HG03135 (cell line): ENCODE measurements around the gene TTC7B.

Experiments
- ATAC-seq: cut with Tn5 transposase; IDR thresholded peaks from one replicate; pipeline ENCODE4 v1.9.1; 2021; ENCODE audit warnings: mild to moderate bottlenecking, moderate library complexity; ENCODE audit not compliant: unreplicated experiment

TTC7B gene

DNA sequence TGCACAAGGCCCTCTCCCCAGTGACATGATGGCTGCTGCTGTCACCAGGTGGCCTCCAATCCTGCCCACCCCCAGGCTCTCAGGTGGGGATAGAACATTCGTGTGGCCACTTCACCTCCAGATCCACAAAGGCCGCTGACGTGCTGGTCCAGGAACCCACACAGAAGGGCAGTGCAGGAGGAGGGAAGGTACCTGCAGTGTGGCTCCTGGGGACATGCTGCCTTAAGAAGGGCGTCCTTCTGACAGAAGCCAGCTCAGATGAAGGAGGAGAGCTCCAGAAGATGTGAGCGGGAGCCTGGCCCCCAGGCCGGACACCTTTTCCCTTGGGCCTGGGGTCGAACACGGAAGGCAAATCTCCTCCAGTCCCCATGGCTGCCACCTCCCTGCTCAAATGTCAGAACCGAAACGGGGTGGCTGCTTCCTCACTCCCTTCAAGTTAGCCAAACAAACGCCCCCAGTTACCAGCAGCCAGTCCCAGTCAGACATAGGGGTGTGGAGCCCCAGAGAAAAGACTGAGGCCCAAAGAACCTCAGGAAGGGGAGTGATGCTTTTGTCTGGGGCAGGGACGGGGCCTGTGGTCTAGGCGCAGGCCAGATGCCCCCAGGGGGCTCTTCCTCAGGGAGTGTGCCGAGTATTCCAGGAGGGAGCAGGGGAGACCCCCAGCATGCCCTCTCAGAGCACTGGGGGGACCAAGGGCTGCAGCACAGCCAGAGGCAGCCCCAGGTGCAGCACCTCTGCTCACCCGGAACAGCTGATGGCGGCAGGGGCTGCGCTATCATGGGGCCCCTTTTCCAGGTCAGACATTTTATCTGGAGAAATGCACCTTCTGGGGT, 263.5 kb downstream of the TTC7B start:
- no peak for ATAC-seq

DNA sequence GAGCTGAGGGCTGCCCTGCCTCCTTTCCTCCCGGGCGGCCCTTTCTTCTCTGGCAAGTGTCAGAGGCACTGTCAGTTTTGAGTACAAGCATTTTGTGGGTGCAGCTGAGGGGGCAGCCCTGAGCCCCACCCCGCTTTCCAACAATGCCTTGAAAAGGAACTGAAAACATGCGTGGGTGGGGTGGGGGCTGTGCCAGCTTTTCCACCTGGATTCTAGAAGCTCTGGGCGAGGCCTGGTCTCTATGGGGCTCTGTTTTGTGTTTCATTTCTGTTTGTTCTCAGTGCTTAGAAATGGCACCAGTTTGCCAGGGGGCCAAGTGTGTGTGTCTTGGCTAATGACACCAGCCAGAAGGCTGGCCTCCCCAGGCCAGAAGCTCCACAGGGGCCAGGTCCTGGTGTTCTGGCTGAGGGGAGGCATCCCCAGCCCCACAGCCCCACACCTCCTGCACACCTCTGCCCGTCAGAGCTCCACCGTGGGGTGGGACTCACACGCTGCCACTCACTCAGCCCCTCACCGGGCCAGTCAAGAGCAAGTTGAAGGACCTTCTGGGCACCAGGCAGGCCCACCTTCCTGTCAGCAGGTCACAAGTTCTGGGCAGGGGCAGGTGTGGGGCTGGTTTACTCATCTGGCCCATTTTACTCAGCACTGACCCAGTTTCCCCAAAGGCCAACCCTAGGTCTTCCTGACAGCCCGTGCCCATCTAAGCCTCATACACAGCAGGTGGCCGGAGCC, 264.3 kb downstream of the TTC7B start:
- no peak for ATAC-seq

DNA sequence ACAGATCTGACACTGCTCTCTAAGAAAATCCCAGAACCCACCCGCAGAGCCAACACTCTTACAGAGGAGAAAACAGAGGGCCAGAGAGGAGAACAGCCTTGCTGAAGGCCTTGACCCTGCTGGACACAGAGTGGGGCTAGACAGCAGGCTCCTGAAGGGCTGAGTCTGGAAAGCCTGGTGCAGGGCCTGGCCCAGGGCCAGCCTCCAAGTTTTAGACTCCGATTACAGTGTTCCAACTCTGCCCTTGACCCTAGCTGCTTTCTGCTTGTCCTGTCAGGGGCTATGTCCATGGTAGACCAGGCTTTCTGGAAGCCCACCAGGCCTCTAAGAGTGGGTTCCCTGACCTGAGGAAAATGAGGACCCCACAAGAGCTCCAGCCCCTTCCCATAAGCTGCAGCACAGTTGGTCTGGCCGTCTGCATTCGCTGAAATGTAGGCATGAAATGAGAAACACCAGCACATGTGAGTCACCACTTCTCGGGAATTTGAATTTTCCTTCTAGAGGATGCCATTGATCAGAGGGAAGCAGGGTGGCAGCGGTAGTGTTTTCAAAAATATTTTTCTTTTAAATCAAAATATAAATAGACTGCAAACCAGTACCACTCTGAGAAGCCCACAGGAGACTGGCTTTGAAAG, 265.0 kb downstream of the TTC7B start:
- no peak for ATAC-seq

DNA sequence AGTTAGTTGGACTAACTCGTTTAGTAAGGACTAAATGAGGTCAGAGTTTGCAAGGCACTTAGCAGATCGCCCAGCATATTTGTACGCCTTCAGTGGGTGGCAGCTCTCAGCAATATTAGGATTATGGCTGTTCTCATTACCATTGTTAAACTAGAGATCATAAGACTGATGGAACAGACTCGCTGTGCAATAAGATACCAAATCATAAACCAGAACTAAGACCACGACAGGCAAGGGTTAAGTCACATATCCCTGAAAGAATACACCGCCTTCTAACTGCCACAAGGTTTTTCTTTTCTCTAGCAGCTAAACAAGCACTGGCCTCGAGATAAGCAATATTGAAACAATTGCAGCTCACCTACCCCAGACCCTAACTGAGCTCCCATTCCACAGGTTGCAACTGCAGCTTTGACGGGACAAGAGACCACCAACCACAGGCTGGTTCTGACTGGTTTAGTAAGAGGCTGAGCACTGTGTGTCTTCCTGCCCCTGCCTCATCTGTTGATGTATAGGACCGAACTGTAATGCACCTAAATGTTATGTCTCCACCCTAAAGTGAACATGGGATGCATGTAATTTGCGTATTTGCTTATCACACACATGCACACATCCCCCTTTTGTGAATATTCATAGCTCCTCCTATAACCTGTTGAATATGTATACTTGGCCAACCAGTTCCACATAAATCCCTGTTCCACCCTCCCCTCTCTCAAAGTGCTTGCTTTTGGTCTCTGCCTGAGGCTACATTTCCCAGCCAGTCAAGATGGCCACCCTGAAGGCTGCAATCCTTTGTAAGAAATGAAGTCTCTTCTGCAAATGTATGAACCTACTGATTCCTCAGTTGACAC, 266.2 kb downstream of the TTC7B start:
- no peak for ATAC-seq

DNA sequence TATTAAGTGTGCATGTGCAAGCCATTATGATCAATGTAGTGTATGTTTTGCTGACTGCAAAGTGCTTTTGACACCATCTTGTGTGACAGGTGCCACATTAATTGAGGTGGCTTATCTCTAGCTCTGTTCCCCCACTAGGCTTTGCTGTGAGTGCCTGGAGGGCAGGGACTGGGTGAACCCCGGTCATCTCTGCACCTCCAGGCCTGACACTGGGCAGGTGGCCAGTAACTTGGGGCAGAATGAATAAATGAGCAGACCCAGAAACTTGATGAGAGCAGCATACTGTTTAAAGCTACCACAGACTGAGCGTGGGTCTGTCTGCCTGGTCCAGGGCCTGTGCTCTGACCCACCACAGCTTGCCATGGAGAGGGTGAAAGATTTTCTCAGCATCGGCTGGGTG, 267.8 kb downstream of the TTC7B start:
- no peak for ATAC-seq

DNA sequence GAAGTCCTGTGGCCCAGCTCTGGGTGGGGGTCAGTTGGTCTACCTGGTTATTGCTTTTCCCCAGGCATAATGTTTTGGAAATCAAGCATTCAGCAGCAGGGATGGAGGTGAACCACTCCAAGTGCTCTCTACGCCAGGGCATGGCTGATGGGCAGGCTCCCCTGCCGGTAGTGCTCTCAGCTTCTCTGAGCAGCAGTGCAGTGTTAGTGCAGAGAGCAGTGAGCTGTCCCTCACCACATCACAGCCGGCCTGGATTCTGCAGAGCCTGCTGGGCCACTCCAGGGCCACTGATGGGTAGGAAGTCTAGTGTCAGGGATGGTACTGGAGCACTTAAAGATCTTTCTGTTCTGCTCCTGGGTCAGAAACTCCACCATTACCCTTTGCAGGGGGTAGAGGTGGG, 268.3 kb downstream of the TTC7B start:
- ATAC-seq, result no peak

DNA sequence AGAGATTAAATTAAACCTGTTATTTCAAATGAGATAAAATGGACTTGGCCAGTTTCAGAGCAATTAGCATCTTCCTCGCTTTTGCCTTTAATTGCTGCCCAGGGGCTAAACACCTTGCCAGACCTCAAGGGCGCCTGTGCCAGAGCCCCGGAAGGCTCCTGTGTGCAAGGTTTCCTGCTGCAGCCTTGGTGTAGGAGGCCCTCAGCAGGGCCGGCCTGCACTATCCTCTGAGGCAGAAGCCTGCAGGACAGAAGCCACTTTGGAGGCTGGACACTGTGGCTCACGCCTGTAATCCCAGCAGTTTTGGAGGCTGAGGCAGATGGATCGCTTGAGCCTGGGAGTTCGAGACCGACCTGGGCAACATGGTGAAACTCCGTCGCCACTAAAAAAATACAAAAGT, 269.0 kb downstream of the TTC7B start:
- no peak for ATAC-seq

DNA sequence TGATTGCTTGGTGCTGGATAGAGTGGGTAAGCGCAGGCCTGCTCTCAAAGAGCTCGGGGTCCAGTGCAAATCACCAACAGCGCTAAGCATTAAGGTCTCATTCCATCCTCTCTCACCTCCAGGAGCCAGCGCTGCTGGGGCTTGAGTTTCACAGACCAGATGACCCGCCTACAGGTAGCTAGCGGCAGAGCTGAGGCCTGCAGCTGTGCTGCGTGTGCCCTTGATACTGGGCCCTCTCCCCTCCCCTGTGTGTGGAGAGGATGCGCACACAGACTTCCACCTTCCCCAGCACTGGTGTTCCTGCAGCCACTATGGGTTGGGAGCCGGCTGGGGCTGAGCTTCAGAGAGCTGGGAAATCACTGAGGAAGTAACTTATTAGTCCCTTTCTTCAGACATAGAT, 269.5 kb downstream of the TTC7B start:
- no peak for ATAC-seq

DNA sequence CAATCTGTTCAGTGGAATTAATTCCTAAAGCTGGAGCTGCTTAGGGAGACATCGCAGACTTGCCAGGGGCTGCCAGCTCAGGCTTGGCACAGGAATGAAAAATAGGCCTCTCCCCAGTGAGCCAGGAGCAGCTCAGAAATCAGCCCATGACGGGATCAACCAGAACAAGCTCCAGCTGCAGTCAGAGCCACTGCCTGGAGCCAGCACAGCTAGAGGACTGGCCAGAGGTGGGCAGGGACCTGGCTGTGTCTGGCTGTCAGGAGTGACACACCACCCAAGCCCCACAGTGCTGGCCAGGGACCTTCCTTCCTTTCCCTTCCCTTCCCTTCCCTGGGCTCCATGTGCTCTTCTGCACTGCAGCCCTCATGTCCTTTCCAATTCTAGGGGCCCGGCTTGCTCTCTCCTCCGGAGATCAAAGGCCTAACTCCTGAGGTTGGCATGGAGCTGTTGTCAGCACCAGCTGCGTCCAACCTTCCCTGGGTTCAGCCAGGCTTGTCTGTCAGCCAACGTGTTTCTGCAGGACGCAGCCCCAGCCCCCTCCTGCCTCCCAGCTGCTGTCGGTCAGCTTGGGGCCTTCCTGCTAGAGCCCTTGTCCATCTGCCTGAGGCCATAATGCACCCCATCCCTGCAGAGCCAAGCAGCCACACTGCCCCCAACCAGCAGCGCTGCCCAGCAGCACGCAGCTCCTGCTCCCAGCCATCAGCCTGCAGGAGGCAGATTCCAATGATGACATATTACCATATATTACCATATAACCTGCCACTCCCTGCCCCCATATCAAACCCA, 270.1 kb downstream of the TTC7B start:
- no peak for ATAC-seq

DNA sequence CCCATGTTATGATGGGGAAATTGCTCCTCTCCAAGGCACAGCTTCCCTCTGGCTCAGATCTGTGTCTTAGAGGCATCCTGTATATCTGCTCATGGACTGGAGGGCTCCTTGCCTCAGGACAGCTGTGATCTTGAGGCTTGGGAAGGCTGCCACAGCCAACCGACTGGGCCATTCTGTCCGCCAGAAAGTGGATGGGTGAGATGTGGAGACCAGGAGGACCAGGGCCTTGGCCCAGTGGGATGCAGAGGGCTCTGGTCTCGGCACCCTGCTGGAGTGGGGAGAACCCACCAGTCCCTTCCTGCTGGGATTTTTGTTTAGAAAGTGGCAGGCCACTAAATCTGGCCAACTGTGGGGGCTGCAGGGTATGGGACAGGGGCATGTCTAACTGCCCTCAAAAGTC, 270.8 kb downstream of the TTC7B start:
- no peak for ATAC-seq

DNA sequence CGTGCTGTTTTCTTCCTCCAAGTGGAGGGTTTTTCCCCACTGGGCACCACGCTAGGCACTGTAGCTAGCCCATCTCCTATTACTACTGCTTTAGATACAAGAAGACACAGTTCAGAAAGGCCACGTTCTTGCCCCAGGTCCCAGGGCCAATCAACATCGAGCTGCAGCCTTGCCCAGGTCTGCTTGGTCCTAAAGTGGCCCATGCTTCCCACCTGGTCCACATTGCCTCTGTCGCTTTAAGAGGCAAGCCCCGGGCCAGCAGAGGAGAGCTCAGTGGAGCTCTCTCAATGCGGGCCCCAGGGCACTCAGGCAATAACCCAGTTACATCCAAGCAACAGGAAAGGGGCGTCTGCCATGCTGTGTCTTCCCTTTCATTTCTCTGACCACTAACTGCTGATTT, 271.3 kb downstream of the TTC7B start:
- ATAC-seq, result no peak

DNA sequence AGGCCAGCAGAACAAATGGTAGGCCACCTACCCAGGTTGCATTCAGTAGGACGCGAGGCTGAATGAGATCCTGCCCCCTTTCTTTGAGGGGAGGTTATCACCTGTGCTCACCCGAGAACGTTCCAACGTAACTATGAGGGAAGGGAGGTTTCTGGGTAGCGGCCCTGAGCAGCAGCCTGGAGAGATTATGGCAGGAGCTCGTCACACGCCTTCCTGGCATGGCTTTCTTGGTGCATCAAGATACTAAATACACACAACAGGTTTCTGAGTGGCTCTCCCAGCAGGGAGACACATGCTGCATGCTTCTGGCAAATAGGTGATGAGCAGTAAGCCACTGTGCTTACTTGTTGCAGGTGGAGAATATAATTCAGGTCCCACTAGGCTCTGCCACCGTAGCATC, 271.7 kb downstream of the TTC7B start:
- no peak for ATAC-seq

DNA sequence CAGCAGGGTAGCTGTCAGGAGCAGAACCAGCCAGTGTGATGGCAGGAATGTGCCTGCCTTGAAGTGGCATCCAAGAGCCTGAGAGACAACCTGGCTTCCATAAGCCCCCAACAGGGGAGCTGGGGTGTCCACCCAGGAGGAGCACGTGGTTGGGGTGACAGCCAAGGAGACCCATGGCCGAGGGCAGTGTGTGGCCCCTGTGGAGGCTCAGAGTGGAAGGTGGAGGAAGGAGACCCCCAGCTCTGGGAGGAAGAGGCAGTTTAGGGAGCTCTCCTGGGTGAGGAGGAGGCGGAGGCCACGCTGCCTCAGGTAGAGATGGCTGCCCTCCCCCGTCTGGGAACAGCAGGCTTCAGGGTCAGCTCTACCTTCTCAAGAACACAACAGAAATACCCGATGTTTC, 272.4 kb downstream of the TTC7B start:
- no peak for ATAC-seq

DNA sequence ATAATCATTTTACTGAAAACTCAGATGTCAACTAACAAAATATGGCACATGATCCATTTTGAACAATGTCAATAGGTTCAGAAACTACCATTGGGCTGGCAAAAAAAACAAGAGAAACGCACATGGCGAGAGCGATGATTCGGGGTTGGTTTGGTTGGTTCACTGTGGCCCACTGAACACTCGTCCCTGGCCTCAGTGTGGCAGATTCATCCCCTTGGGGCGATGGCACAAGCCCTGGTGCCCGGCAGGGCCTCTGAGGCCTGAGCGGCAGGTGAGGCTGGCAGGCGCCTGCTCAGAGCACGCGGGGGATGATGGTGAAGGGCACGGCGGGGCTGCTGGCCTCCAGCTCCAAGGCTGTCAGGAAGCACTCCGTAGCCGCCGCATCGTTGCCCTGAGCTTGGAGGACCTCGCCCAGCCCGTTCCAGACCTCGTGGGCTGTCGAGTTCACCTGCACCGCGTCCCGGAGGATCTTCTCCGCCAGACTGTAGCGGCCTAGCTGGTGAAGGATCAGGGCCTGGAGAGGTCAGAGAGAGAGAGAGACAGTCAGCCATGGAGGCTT, 275.1 kb downstream of the TTC7B start:
- no peak for ATAC-seq

DNA sequence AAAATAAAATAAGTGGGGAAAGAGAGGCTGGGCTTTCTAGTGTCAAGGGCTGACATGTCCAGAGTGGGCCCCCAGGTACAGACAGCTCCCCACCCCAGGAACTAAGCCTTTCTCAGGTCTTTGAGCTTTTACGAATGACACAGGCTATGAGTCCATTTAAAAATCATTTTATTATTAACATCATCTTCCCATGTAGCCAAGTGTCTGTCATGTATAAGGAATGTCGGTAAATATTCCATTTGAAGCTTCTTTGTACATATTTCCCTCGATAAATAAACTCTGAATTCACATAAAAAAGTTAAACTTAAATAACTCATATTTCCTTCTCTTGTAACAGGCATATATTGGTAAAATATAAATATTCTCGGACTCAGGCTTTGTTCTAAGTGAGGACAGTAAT, 275.8 kb downstream of the TTC7B start:
- ATAC-seq, result no peak

DNA sequence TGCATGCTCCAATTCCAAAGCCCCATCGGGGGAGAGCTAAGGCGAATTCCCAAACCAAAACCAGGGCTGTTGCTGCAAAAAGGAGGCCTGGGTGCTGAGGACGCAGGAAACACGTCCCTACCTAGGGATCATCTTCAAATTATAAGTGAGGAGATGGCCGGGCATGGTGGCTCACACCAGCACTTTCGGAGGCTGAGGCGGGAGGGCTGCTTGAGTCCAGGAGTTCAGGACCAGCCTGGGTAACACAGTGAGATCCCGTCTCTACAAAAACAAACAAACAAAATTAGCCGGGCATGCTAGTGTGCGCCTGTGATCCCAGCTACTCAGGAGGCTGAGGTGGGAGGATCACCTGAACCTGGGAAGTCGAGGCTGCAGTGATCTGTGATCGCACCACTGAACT, 276.2 kb downstream of the TTC7B start:
- no peak for ATAC-seq

DNA sequence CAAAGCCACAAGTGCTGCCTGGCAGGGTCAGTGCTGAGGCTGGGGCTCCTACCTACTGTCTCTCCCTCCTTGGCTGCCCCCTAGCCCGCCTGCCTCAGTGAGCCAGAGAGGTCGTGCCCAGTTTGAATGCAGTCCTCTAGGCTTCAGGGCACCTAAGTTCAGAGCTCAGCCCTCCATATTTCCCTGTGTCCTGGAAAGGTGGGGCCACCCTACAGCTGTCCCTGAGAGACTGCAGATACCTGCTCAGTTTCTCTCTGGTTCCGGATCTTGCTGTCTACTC, 276.8 kb downstream of the TTC7B start:
- ATAC-seq, result no peak

DNA sequence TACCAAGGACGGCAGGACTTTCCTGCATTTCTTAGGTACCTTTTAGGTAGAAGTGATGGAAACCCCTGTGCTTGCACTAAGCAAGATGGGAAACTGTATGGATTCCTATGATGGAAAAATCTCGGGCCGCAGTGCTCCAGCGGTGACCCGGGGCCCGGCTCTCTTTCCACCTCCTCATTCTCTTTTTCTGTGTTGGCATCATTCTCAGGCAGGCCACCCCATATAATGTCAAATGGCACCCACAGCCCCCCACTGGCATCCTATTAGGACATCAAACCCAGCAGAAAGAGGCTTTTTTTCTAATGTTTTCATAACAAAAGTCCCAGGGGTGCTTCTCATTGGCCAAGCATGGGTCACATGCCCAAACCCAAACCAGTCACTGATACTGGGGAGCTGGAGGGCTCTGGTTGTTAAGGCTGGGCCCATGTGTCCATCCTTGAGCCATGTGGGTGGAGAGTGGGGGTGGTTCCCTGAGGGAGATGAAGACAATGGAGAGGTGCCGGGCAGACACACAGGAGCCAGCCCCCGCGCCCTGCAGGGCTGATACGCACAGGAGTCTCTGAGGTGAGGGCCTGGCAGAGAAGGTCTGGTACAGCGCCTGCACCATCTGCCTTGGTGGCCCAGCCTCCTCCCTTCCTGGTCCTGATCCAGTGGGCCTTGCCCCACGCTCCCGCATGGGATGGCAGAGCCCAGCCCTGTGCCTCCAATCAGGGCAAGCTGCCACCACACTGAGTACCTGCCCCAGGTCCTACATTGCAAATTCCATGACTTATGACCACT, 277.3 kb downstream of the TTC7B start:
- ATAC-seq, result no peak

DNA sequence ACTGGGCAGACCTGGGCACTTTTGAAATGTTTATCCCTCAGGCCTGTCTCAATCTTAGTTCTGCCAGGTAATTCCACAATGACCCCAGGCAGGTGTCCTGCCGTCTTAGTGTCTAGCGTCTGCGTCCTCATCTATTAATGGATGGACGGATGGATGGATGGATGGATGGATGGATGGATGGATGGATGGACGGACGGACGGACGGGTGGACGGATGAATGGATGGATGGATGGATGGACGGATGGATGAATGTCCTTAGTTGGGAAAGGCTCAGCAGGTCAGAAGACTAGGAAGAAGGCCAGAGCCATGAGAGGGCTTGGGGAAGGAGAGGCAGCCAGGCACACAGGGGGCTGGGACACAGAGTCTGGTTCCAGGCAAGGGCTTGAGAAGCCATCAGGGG, 278.1 kb downstream of the TTC7B start:
- no peak for ATAC-seq
